Fibroblast of lung (primary cell): ENCODE data around the gene SRRM2. TPM values are rescaled to one million over a fixed set of nuclear protein-coding genes. Genes with fewer than 3 reads are reported as not detected.

ENCODE experiments used
- DNase-seq, 2 donors: peaks; one replicate each; pipeline versions ENCODE4 v3.0.0 to v3.0.0-alpha.2; 2010; ENCODE audit warnings: low read depth in 2 of 2
- H2AFZ ChIP-seq: 2 replicates; pipeline ENCODE4 v1.5.1; 2012; ENCODE audit warnings: low read length, control low read depth, inconsistent platforms
- H3K27ac ChIP-seq: 2 replicates; pipeline ENCODE4 v1.5.1; 2011; ENCODE audit warnings: low read length, control low read depth; ENCODE audit not compliant: insufficient read depth
- H3K27me3 ChIP-seq: 2 replicates; pipeline ENCODE4 v1.5.1; 2011; ENCODE audit warnings: mild to moderate bottlenecking, low read length; ENCODE audit not compliant: control insufficient read depth, insufficient read depth
- H3K36me3 ChIP-seq: 2 replicates; pipeline ENCODE4 v1.5.1; 2011; ENCODE audit warnings: low read length; ENCODE audit not compliant: control insufficient read depth, insufficient read depth
- H3K4me1 ChIP-seq: 2 replicates; pipeline ENCODE4 v1.5.1; 2011; ENCODE audit warnings: low read length; ENCODE audit not compliant: control insufficient read depth, insufficient read depth; ENCODE audit errors: extremely low read depth
- H3K4me2 ChIP-seq: 2 replicates; pipeline ENCODE4 v1.5.1; 2011; ENCODE audit warnings: low read length, control low read depth; ENCODE audit not compliant: insufficient read depth; ENCODE audit errors: extremely low read depth
- H3K4me3 ChIP-seq, 4 experiments: fragments of 200-600 bp in 1 of 4; sonication (generic) in 1 of 4; replicated peaks in 1 of 4; 2 replicates each; pipeline ENCODE4 v1.5.1; 2011 to 2016; ENCODE audit warnings: low read length in 4 of 4, low read depth in 3 of 4, mild to moderate bottlenecking in 3 of 4, control low read depth in 2 of 4, inconsistent platforms in 1 of 4, mixed read lengths in 1 of 4; ENCODE audit not compliant: insufficient read depth in 1 of 4; ENCODE audit errors: control extremely low read depth in 1 of 4
- H3K79me2 ChIP-seq: 2 replicates; pipeline ENCODE4 v1.5.1; 2012; ENCODE audit warnings: mild to moderate bottlenecking, low read length, inconsistent platforms; ENCODE audit not compliant: control insufficient read depth, insufficient read depth
- H3K9ac ChIP-seq: 2 replicates; pipeline ENCODE4 v1.5.1; 2011; ENCODE audit warnings: mild to moderate bottlenecking, low read length, control low read depth; ENCODE audit not compliant: insufficient read depth
- H3K9me3 ChIP-seq: 2 replicates; pipeline ENCODE4 v1.5.1; 2012; ENCODE audit warnings: low read depth, low read length; ENCODE audit not compliant: control insufficient read depth, insufficient read depth
- H4K20me1 ChIP-seq: 2 replicates; pipeline ENCODE4 v1.5.1; 2011; ENCODE audit warnings: low read length; ENCODE audit not compliant: control insufficient read depth, insufficient read depth; ENCODE audit errors: extremely low read depth
- EZH2 ChIP-seq: IDR thresholded peaks from 2 replicates; pipeline ENCODE4 v1.5.1; 2012; ENCODE audit warnings: low read length, control low read depth, mild to moderate bottlenecking; ENCODE audit errors: missing control alignments
- polyA plus RNA-seq, 2 donors: library from polyadenylated mRNA; depleted of rRNA in 1 of 2; stranded (reverse) in 1 of 2; unstranded in 1 of 2; fragments of >200 nt; gene quantifications; 2 replicates each; pipeline ENCODE4 v1.2.1, GENCODE V29; 2011 to 2012; ENCODE audit warnings: missing spikeins in 1 of 2
- total RNA-seq: library from RNA; depleted of rRNA; stranded (reverse); fragments of >200 nt; gene quantifications from 2 replicates; pipeline ENCODE4 v1.2.1, GENCODE V29; 2014
- TF ChIP-seq, protein P1 (sequence below), 2 donors: IDR thresholded peaks in 1 of 2; conservative IDR thresholded peaks in 1 of 2; 1 replicate in 1 of 2; 2 replicates in 1 of 2; pipeline ENCODE4 v1.5.1; 2011 to 2012; ENCODE audit warnings: low read length in 2 of 2, control low read depth in 1 of 2, inconsistent platforms in 1 of 2, low read depth in 1 of 2, mild to moderate bottlenecking in 1 of 2

Gene SRRM2
- total and polyA plus RNA-seq, 2 donors (not counting 1 experiment from before 2014, with no cell fraction given) = 55.2 to 74.3 TPM

DNA sequence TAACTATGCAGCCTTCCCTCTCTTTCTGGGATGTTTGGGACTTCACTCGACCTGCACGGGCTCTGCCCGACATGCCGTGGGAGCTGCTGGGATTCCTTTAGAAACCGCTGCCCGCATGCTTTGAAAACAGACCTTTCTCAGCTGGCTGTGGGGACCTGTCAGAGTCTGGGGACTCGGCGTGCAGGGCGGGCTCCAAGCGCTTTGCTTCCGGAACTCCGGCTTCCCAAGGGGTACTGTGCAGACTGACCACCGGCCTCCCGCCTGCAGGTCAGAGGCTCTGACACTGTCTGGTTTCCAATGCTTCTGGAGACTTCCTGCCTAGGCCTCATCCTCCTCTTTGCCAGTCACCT lies 44.2 kb upstream of the SRRM2 start:
- Histone ChIP-seq H2AFZ (no peak overlapping the region), H4K20me1 (no peaks in the 10 kb centered on the region), H3K4me2 (no peak overlapping the region), H3K4me3 (no peak overlapping the region), H3K4me1 (no peaks in the 10 kb centered on the region), H3K27me3 (no peaks in the 10 kb centered on the region), H3K9me3 (no peaks in the 10 kb centered on the region), H3K79me2 (no peaks in the 10 kb centered on the region), H3K27ac (no peak overlapping the region), H3K36me3 (peaks cover 6% of the 10 kb centered on the region), H3K9ac (no peak overlapping the region)
- DNase-seq = no peak
- TF ChIP-seq, protein P1, sequence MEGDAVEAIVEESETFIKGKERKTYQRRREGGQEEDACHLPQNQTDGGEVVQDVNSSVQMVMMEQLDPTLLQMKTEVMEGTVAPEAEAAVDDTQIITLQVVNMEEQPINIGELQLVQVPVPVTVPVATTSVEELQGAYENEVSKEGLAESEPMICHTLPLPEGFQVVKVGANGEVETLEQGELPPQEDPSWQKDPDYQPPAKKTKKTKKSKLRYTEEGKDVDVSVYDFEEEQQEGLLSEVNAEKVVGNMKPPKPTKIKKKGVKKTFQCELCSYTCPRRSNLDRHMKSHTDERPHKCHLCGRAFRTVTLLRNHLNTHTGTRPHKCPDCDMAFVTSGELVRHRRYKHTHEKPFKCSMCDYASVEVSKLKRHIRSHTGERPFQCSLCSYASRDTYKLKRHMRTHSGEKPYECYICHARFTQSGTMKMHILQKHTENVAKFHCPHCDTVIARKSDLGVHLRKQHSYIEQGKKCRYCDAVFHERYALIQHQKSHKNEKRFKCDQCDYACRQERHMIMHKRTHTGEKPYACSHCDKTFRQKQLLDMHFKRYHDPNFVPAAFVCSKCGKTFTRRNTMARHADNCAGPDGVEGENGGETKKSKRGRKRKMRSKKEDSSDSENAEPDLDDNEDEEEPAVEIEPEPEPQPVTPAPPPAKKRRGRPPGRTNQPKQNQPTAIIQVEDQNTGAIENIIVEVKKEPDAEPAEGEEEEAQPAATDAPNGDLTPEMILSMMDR (conservative IDR thresholded peaks at IDR 0.05 in 1 of 2, IDR thresholded peaks at IDR 0.05 in 1 of 2; ENCODE audit: low read depth in 1 of 2, low read length in 2 of 2) = no peak
- no peak for TF ChIP-seq EZH2

DNA sequence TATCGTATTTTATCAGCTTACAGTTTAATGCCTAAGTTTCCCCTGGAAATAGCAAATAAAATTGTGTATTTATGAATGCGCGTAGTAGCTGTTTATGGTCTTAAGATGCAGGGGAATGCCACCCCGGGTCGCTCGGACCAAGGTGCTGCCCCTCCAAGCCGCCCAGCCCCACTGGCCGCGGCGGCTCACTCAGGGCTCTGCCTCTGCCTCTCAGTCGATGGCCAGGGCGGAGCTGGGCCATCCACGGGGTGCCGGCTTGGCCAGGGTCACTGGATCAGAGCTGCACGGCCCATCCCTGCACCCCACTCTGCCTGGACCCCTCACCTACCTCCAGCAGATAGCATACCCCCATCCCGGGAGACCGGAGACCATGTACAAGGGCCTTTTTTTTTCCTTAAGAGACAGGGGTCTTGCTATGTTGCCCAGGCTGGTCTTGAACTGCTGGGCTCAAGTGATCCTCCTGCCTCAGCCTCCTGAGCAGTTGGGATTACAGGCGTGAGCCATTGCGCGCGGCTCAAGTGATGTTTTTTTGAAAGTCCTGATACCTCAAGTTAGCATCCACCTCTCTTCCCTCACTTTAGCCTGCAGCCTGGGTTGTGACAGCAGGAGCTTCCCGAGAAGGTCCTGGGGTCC lies 43.4 kb upstream of the SRRM2 start:
- H3K4me3 ChIP-seq = no peak overlapping the region
- H3K27me3 ChIP-seq = no peaks in the 10 kb centered on the region
- no peak for DNase-seq
- H3K9me3 ChIP-seq = no peaks in the 10 kb centered on the region
- H4K20me1 ChIP-seq = no peaks in the 10 kb centered on the region
- no peaks in the 10 kb centered on the region for H3K79me2 ChIP-seq
- no peaks in the 10 kb centered on the region for H3K4me1 ChIP-seq
- no peak overlapping the region for H2AFZ ChIP-seq
- no peak overlapping the region for H3K4me2 ChIP-seq
- H3K36me3 ChIP-seq = peaks cover 6% of the 10 kb centered on the region
- TF ChIP-seq EZH2 = no peak
- no peak overlapping the region for H3K27ac ChIP-seq
- no peak overlapping the region for H3K9ac ChIP-seq

DNA sequence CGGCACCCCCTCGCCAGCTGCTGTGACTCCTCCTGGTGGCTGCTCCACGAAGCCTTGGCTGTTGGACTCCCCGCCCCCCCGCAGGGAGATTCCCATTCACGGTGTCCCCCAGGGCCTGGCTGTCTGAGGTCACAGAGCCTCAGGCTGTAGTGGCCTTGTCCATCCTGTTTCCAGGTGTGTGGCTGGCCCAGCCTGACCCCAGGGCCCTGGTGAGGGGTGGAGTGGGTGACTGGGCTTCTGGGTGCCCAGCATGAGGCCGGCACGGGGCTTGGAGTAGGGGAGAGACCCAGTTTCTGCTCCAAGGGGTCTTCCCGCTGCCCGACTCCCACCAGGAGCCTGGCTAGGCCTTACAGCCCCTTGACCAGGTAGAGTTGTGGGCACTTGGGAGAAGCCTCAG lies 42.9 kb upstream of the SRRM2 start:
- Histone ChIP-seq H3K4me3 (no peak overlapping the region), H2AFZ (no peak overlapping the region), H3K4me1 (no peaks in the 10 kb centered on the region), H3K9ac (no peak overlapping the region), H3K79me2 (no peaks in the 10 kb centered on the region), H3K27me3 (no peaks in the 10 kb centered on the region), H3K36me3 (peaks cover 6% of the 10 kb centered on the region), H4K20me1 (no peaks in the 10 kb centered on the region), H3K27ac (no peak overlapping the region), H3K4me2 (no peak overlapping the region), H3K9me3 (no peaks in the 10 kb centered on the region)
- no peak for DNase-seq
- TF ChIP-seq, protein P1 (conservative IDR thresholded peaks at IDR 0.05 in 1 of 2, IDR thresholded peaks at IDR 0.05 in 1 of 2; ENCODE audit: low read depth in 1 of 2, low read length in 2 of 2) = no peak
- TF ChIP-seq EZH2 = no peak
